Measurements from ENCODE around the gene OTOP2.

OTOP2 gene

DNA sequence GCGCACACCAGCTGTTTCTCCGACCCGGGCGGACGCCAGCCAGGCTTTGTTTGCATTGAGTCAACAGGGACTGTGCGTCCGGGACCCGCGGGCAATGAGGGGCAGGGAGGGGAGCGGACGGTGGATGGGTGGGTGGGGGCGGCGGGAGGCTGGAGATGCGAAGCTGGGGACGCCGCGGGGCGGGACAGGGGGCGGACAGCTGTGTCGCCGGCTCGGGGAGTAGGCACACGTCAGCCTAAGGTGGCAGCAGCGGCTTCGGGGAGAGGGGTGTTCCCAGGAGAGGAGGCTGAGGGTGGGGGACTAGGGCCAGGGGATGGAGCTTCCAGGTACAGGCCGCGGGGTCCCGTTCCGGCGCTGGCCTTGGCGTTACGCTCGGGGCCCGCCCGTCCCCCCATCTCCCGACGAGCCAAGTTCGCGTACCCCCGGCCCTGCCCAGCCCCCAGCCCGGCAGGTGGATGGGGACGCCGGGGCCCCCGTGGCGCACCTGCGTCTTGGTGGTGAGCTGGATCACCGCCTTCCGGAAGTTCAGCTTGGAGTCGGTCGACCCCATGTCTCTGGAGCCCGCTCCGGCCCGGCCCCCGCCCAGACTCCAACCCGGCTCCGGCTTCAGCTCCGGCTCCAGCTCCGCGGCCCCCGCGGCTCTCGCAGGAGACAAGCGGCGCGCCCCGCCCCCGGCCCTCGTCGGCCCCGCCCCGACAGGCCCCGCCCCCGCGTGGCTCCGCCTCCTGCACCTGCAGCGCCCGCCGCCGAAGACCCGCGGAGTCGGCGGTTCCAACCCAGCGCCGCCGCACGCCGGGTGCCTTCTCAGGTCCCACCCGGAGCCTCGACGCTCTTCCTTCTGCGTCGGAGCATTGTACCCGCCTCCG is 48.3 kb downstream of the OTOP2 start, which contains the start of gene HID1:
Gene HID1, minus strand, starts transcription at position 653 of the 866 bp plus-strand sequence. Its CDS starts 103 bp downstream, at position 550.
- TF ChIP-seq, protein P1, sequence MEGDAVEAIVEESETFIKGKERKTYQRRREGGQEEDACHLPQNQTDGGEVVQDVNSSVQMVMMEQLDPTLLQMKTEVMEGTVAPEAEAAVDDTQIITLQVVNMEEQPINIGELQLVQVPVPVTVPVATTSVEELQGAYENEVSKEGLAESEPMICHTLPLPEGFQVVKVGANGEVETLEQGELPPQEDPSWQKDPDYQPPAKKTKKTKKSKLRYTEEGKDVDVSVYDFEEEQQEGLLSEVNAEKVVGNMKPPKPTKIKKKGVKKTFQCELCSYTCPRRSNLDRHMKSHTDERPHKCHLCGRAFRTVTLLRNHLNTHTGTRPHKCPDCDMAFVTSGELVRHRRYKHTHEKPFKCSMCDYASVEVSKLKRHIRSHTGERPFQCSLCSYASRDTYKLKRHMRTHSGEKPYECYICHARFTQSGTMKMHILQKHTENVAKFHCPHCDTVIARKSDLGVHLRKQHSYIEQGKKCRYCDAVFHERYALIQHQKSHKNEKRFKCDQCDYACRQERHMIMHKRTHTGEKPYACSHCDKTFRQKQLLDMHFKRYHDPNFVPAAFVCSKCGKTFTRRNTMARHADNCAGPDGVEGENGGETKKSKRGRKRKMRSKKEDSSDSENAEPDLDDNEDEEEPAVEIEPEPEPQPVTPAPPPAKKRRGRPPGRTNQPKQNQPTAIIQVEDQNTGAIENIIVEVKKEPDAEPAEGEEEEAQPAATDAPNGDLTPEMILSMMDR (IDR thresholded peaks at IDR 0.05; ENCODE audit: extremely low read depth, missing control alignments), result no peak
- DNase-seq (ENCODE audit: low spot score), result peak; percentile 90

DNA sequence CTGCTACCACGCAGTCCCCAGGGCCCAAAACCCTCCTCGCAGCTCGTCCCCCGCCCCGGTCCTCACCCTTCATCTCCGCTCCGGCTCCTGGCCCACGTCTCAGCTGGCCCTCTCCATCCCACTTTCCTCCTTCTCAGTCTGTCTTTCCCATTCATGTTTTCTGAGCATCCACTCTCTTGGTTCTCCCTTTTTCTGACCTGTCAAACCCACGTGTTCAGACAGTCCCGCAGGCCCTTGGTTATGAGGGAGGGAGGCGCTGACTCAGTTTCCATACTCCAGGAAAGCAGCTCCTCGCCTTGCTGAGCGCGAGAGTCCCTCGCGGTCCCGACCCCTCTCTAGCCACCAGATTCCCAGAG is 48.9 kb downstream of the OTOP2 start:
- TF ChIP-seq, protein P1 (IDR thresholded peaks at IDR 0.05; ENCODE audit: extremely low read depth, missing control alignments), result no peak

DNA sequence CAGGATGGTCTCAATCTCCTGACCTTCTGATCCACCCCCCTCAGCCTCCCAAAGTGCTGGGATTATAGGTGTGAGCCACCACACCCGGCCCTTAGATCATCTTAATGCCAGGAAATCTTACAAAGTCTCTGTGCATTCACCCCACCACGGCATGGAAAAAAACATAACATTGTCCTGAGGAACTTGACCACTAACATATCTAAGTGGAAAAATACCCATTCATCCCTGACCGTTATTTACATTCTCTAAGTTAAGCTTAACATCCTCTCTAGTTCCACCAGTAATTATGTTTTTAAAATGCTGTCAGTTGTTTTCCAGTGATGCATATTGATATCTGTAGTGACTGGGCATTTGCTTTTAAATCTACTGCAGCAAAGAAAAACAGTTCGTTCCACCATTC is 51.9 kb downstream of the OTOP2 start:
- TF ChIP-seq, protein P1 (IDR thresholded peaks at IDR 0.05; ENCODE audit: extremely low read depth, missing control alignments), result no peak
- no peak for DNase-seq (ENCODE audit: low spot score)

More for the DNA sequence above, 48.9 kb downstream of the OTOP2 start:
- DNase-seq (ENCODE audit: low spot score), result peak; percentile 39

- DNase-seq (ENCODE audit: low spot score), result no peak
- TF ChIP-seq, protein P1 (IDR thresholded peaks at IDR 0.05; ENCODE audit: extremely low read depth, missing control alignments), result no peak
Measured at GRCh38 chr17:74977802-74978201, 53.7 kb downstream of the OTOP2 start.

DNA sequence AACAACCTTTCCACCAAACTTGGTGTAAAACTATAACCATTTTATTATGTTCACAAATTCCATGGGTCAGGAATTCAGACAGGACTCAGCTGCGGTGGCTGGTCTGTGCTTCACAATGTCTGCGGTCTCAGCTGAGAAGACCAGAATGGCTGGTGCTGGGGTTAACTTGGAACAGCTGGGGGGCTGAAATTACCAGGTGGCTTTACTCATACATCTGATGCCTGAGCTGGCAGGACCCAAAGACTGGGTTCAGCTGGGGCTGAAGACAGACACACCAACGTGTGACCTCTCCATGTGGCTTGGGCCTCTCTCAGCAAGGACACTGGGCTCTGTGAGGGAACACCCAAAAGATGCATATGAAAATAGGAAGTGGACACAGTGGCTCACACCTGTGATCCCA is 54.2 kb downstream of the OTOP2 start:
- no peak for DNase-seq (ENCODE audit: low spot score)
- TF ChIP-seq, protein P1 (IDR thresholded peaks at IDR 0.05; ENCODE audit: extremely low read depth, missing control alignments), result no peak

DNA sequence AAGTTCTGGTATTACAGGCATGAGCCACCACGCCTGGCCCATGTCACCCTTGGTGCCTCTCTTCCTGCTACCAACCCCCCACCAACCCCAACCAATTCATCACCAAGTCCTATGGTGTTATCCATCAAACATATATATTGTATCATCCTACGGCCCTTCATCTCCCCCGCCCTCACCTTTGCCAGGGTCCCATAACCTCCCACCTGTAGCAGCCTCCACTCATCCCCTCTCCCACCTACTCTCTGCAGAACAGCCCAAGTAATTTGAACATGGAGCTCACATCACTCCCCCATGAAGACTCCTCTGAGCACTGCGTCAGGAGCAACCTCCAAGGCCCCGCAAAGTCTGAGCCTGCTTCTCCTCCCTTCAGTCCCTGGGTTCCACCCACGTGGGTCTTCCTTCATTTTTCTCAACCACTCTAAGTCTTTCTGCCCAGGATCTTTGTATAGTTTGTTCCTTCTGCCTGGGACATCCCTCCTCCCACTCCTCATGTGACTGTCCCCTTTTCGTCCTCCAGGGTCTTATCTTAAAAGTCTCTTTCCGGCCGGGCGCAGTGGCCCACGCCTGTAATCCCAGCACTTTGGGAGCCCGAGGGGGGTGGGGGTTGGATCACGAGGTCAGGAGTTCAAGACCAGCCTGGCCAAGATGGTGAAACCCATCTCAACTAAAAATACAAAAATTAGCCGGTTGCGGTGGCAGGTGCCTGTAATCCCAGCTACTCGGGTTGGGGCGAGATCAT is 55.5 kb downstream of the OTOP2 start:
- TF ChIP-seq, protein P1 (IDR thresholded peaks at IDR 0.05; ENCODE audit: extremely low read depth, missing control alignments), result no peak

More for the DNA sequence above, 55.5 kb downstream of the OTOP2 start:
- DNase-seq (ENCODE audit: low spot score), result no peak
